Measurements from ENCODE around the gene EPHA5.

GRCh38 chr4:65336465-65336864 lies 333.8 kb downstream of the EPHA5 start:
- TF ChIP-seq ZSCAN30 (tag by site-specific recombination; IDR thresholded peaks at IDR 0.05): no peak
- no peak for TF ChIP-seq ZBTB49 (tag by site-specific recombination; IDR thresholded peaks at IDR 0.05; ENCODE audit: low read depth)
- TF ChIP-seq ZIC2 (tag by site-specific recombination; IDR thresholded peaks at IDR 0.05): no peak
- no peak for TF ChIP-seq ZNF473 (tag by site-specific recombination; IDR thresholded peaks at IDR 0.05)
- no peak for TF ChIP-seq ZNF174 (tag by site-specific recombination; IDR thresholded peaks at IDR 0.05)
- no peak for TF ChIP-seq ZBTB11 (tag by site-specific recombination; conservative IDR thresholded peaks at IDR 0.05; ENCODE audit: low read depth)
- no peak for TF ChIP-seq CTCF (tag by site-specific recombination; IDR thresholded peaks at IDR 0.05)
- TF ChIP-seq REST (tag by site-specific recombination; IDR thresholded peaks at IDR 0.05): no peak
- no peak for TF ChIP-seq ZNF677 (tag by site-specific recombination; IDR thresholded peaks at IDR 0.05)
- TF ChIP-seq ZNF335 (tag by site-specific recombination; conservative IDR thresholded peaks at IDR 0.05): no peak
- TF ChIP-seq ZNF362 (tag by site-specific recombination; IDR thresholded peaks at IDR 0.05): no peak
- no peak for TF ChIP-seq ZNF785 (tag by site-specific recombination; IDR thresholded peaks at IDR 0.05)

Data from HEK293 (cell line).